A673 (cell line): ENCODE measurements around the gene RELN.

Experiments used
- EZH2 ChIP-seq: fragments of 200-600 bp; sonication (generic); IDR thresholded peaks from 2 replicates; pipeline ENCODE4 v1.6.1; 2017; ENCODE audit warnings: borderline replicate concordance, low read depth, mild to moderate bottlenecking, mixed read lengths, antibody characterized with exemption, low read length; ENCODE audit not compliant: poor library complexity, severe bottlenecking
- TF ChIP-seq, protein P1 (sequence below): fragments of 300-800, 200-600 bp; sonication (generic); conservative IDR thresholded peaks from 2 replicates; pipeline ENCODE4 v1.5.1; 2017; ENCODE audit warnings: low read depth, mild to moderate bottlenecking, antibody characterized with exemption, low read length, moderate library complexity, mixed read lengths

DNA sequence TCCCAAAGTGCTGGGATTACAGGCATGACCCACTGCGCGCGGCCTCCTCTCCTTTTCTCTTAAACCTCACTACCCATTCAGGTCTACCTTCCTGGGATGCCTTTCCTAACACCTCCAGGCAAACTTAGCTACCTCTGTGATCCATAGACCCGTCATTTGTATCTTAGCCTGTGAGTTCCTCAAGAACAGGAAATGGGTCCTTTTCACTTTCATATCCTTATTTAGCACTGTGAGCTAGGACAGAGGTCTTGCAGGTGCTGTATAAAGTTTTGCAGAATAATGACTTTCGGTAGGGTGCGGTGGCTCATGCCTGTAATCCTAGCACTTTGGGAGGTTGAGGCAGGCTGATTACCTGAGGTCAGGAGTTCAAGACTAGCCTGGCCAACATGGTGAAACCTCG is 215.7 kb downstream of the RELN start:
- TF ChIP-seq, protein P1, sequence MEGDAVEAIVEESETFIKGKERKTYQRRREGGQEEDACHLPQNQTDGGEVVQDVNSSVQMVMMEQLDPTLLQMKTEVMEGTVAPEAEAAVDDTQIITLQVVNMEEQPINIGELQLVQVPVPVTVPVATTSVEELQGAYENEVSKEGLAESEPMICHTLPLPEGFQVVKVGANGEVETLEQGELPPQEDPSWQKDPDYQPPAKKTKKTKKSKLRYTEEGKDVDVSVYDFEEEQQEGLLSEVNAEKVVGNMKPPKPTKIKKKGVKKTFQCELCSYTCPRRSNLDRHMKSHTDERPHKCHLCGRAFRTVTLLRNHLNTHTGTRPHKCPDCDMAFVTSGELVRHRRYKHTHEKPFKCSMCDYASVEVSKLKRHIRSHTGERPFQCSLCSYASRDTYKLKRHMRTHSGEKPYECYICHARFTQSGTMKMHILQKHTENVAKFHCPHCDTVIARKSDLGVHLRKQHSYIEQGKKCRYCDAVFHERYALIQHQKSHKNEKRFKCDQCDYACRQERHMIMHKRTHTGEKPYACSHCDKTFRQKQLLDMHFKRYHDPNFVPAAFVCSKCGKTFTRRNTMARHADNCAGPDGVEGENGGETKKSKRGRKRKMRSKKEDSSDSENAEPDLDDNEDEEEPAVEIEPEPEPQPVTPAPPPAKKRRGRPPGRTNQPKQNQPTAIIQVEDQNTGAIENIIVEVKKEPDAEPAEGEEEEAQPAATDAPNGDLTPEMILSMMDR: no peak
- no peak for TF ChIP-seq EZH2
